ENCODE results near the gene CAMK1.

DNA sequence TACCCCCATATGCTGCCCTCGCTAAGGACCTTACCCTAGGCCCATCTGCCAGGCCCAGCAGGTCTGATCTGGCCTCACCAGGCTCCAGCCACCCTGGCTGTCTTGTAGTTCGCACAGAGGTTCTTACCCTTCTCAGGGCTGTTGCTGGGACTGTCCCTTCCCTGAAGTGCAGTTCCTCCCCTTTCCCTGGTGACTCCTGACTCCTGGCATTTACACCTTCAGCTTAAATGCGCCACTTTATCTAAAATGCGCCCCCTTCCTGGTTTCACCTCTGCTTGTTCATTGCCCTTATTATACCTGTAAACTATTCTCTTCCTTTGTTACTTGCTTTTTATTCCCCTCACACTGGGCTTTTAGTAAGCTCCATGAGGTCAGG, 39.5 kb upstream of the CAMK1 start:
- no peak for TF ChIP-seq CTCF (IDR thresholded peaks at IDR 0.05)
- TF ChIP-seq EP300 (IDR thresholded peaks at IDR 0.05): no peak
- no peak for TF ChIP-seq POLR2A (IDR thresholded peaks at IDR 0.05)
- TF ChIP-seq POLR2AphosphoS5 (IDR thresholded peaks at IDR 0.05): no peak
